Right lobe of liver (tissue), 6 donors: Measurements from ENCODE around the gene ENTPD1. TPM values are rescaled to one million over a fixed set of nuclear protein-coding genes. Genes with fewer than 3 reads are reported as not detected.
A peak's percentile ranks its signal among the peaks of the same experiment; 100 is the strongest.

Experiments used
- ATAC-seq, 4 donors: fragments of 200-7000 bp; cut with Tn5 transposase; one replicate each; pipeline ENCODE4 v1.9.1; 2020; ENCODE audit warnings: mild to moderate bottlenecking in 4 of 4, moderate library complexity in 4 of 4
- DNase-seq, 3 donors: peaks; one replicate each; pipeline ENCODE4 v3.0.0-alpha.2; 2020
- H3K27ac ChIP-seq, 3 donors: fragments of 200-600 bp; one replicate each; pipeline ENCODE4 v1.8.0; 2022
- H3K27me3 ChIP-seq, 2 donors: fragments of 200-600 bp; one replicate each; pipeline ENCODE4 v1.8.0; 2022
- H3K36me3 ChIP-seq, 4 donors: fragments of 200-600 bp; sonication (generic) in 1 of 4; one replicate each; pipeline versions ENCODE4 v1.5.1 to v1.8.0; 2017 to 2022; ENCODE audit warnings: control low read depth in 1 of 4
- H3K4me1 ChIP-seq, 4 donors: fragments of 200-600 bp; sonication (generic) in 1 of 4; one replicate each; pipeline versions ENCODE4 v1.5.1 to v1.8.0; 2017 to 2022; ENCODE audit warnings: control low read depth in 1 of 4
- H3K4me3 ChIP-seq, 3 donors: fragments of 200-600 bp; one replicate each; pipeline ENCODE4 v1.8.0; 2022
- H3K9me3 ChIP-seq, 4 donors: fragments of 200-600 bp; sonication (generic) in 1 of 4; one replicate each; pipeline versions ENCODE4 v1.5.1 to v1.8.0; 2017 to 2022; ENCODE audit warnings: control low read depth in 1 of 4
- POLR2A ChIP-seq: fragments of 450-650 bp; IDR thresholded peaks from one replicate; pipeline ENCODE4 v1.6.1; 2017; ENCODE audit warnings: antibody characterized with exemption, mild to moderate bottlenecking
- WGBS: methylation state at CpG from one replicate; pipeline ENCODE4 v1.1.6; 2018; ENCODE audit warnings: low coverage, low lambda C conversion rate; ENCODE audit not compliant: insufficient coverage; ENCODE audit errors: missing lambda C conversion rate; 5-methylcytosine and 5-hydroxymethylcytosine counted together
- intact Hi-C, 2 donors: fragments of 100-400 bp; cut with DNase I; formaldehyde crosslinking; loops; one replicate each; pipeline versions ENCODE4 v1.11.2 to v1.14.1; 2022
- long read RNA-seq: library from polyadenylated mRNA; unstranded; transcript quantifications from one replicate; pipeline ENCODE4 v2.0.0, GENCODE V29; 2019
- total RNA-seq, 6 experiments: library from RNA; depleted of rRNA in 2 of 6; stranded (reverse); fragments of >200 nt in 2 of 6; fragmentation: NEBNext Ultra II Directional in 3 of 6; extraction: Animal tissue kit (Norgen Biotek cat#: 25700) in 3 of 6; gene quantifications; one replicate each; pipeline versions ENCODE4 v1.1.0 to v1.2.4, GENCODE V29; 2016 to 2023
- TF ChIP-seq, protein P1 (sequence below), 4 donors: fragments of 200-600 bp in 3 of 4; fragments of 450-650 bp in 1 of 4; IDR thresholded peaks; one replicate each; pipeline versions ENCODE4 v1.5.1 to v1.8.0; 2016 to 2022; ENCODE audit warnings: antibody characterized with exemption in 4 of 4, mild to moderate bottlenecking in 2 of 4
- donor health status: DM: no; HTN: yes; CAD: no.
- donor health status: DM: no; HTN: no; CAD: no.
- donor health status: DM: no; HTN: no; CAD: no.
- donor health status: DM: no; HTN: yes; CAD: no.
- donor health status: DM: no; HTN: yes; CAD: no.

ENTPD1 gene
- total RNA-seq: 1 to 10 TPM; 1.8 to 4.7 (median 3.6) TPM
- long read RNA-seq, partial matches to known transcripts: 0 of 2 reads
- long read RNA-seq, other reads (novel, unspliced or antisense): 1 of 2 reads

DNA sequence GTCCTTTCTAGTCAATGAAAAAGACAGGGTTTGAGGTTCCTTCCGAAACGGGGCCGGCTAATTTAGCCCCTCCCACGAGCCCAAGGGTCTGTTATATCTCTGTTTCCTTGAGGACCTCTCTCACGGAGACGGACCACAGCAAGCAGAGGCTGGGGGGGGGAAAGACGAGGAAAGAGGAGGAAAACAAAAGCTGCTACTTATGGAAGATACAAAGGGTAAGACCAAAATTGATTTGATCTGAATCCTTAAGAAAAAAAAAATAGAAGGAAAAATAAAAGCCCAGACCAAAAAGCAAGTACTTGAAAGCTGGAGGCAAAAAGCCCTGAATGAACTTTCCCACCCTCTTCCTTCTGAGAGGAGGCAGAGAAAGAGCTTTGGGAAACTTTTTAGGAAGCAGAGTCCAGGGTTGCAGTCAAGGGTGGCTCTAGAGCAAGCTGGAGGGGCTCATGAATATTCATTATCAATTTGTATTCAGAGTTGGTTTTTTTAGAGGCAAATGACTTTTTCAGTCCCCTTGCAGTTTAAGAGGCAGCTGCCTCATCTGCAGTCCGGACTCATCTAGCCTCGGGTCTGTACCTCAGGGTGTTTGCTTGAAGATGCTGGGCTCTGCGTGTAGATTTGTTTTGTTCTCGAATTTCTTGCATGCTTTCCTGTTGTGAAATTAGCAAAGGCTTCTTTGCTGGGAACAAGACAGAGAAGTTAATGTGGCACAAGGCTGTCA is at the start of gene ENTPD1:
Gene ENTPD1 (plus strand): TSS at position 123 of the 721 bp plus-strand sequence. CDS start 77 bp downstream, at position 200.
- H3K4me3 ChIP-seq: peak within 1 kb of the TSS in 2 of 3 donors; percentile 6 to 31
- no peaks in the 10 kb centered on the region for H3K27me3 ChIP-seq
- no peak for DNase-seq
- no peaks in the 10 kb centered on the region for H3K9me3 ChIP-seq
- intact Hi-C loops: no loop called here
- peak; percentile 47 to 51 (median 48) for ATAC-seq
- H3K4me1 ChIP-seq: no peaks in the 10 kb centered on the region
- no peaks in the 10 kb centered on the region for H3K36me3 ChIP-seq
- 6% methylated on average over 9 of the region's 11 CpGs for WGBS
- TF ChIP-seq, protein P1, sequence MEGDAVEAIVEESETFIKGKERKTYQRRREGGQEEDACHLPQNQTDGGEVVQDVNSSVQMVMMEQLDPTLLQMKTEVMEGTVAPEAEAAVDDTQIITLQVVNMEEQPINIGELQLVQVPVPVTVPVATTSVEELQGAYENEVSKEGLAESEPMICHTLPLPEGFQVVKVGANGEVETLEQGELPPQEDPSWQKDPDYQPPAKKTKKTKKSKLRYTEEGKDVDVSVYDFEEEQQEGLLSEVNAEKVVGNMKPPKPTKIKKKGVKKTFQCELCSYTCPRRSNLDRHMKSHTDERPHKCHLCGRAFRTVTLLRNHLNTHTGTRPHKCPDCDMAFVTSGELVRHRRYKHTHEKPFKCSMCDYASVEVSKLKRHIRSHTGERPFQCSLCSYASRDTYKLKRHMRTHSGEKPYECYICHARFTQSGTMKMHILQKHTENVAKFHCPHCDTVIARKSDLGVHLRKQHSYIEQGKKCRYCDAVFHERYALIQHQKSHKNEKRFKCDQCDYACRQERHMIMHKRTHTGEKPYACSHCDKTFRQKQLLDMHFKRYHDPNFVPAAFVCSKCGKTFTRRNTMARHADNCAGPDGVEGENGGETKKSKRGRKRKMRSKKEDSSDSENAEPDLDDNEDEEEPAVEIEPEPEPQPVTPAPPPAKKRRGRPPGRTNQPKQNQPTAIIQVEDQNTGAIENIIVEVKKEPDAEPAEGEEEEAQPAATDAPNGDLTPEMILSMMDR (IDR thresholded peaks at IDR 0.05): no peak
- TF ChIP-seq POLR2A: peak; percentile 53
- peak within 1 kb of the TSS in 2 of 3 donors; percentile 47 for H3K27ac ChIP-seq

- TF ChIP-seq, protein P1 (IDR thresholded peaks at IDR 0.05): no peak
- no peak for TF ChIP-seq POLR2A
- Histone ChIP-seq H3K9me3 (no peaks in the 10 kb centered on the region), H3K27me3 (no peaks in the 10 kb centered on the region), H3K4me1 (no peaks in the 10 kb centered on the region), H3K27ac (no peak overlapping the region), H3K4me3 (no peak overlapping the region), H3K36me3 (no peaks in the 10 kb centered on the region)
- DNase-seq (no peak), ATAC-seq (no peak)
- no CpG with 5 or more reads among the region's 6 CpGs for WGBS
- intact Hi-C loops: no loop called here
Observed at GRCh38 chr10:95706573-95706972, 49.4 kb upstream of the ENTPD1 start.

DNA sequence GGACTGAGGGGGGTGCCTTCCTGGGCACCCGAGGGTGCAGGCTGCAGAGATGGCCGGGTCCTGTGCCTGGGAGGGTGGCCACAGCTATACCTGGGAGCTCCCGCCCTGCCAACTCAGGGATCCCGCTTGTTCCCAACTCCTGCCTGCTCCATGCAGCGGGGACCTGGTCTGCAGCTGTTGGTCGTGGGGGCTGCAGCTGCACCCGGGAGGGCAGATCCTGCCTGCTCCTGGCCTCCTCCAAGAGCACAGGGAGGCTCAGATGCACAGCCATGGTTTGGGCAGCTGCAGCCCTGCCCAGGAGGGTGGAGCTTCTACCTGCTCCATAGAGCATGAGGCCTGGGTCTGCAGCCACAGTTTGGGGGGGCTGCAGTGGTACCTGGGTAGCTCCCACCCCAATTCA is 49.0 kb upstream of the ENTPD1 start:
- H3K4me3 ChIP-seq: no peak overlapping the region
- H3K9me3 ChIP-seq: no peaks in the 10 kb centered on the region
- TF ChIP-seq POLR2A: no peak
- TF ChIP-seq, protein P1 (IDR thresholded peaks at IDR 0.05): no peak
- no peaks in the 10 kb centered on the region for H3K27me3 ChIP-seq
- no peak overlapping the region for H3K27ac ChIP-seq
- H3K36me3 ChIP-seq: no peaks in the 10 kb centered on the region
- no CpG with 5 or more reads among the region's 7 CpGs for WGBS
- no peaks in the 10 kb centered on the region for H3K4me1 ChIP-seq
- DNase-seq: no peak
- peak in 1 of 4 donors; percentile 21 for ATAC-seq
- intact Hi-C loops: no loop called here

- Histone ChIP-seq H3K27me3 (no peaks in the 10 kb centered on the region), H3K4me3 (no peak overlapping the region), H3K36me3 (no peaks in the 10 kb centered on the region), H3K9me3 (no peaks in the 10 kb centered on the region), H3K4me1 (peaks cover 0 to 3% (median 0%) of the 10 kb centered on the region in 4 donors), H3K27ac (no peak overlapping the region)
- intact Hi-C loops: no loop called here
- 92% methylated on average over 4 of the region's 4 CpGs for WGBS
- TF ChIP-seq, protein P1 (IDR thresholded peaks at IDR 0.05): no peak
- ATAC-seq (no peak), DNase-seq (no peak)
Observed at GRCh38 chr10:95711492-95711891, 44.5 kb upstream of the ENTPD1 start.
